Stimulated activated CD4-positive, alpha-beta T cell treated with anti-CD3 and anti-CD28 coated beads, Interleukin-1b, Interleukin-23, amount 100 ng/mL, for 4 hours (primary cell): ENCODE data around the gene WLS.
"Not testable (repeated sequence)": the region's sequence is repeated elsewhere in the genome, so short reads cannot be mapped to it uniquely, and the experiment has no call there.

Experiments
- DNase-seq, 2 donors: peaks; one replicate each; pipeline ENCODE4 v3.0.0-alpha.2; 2020; ENCODE audit warnings: low read depth in 2 of 2

Gene WLS

DNA sequence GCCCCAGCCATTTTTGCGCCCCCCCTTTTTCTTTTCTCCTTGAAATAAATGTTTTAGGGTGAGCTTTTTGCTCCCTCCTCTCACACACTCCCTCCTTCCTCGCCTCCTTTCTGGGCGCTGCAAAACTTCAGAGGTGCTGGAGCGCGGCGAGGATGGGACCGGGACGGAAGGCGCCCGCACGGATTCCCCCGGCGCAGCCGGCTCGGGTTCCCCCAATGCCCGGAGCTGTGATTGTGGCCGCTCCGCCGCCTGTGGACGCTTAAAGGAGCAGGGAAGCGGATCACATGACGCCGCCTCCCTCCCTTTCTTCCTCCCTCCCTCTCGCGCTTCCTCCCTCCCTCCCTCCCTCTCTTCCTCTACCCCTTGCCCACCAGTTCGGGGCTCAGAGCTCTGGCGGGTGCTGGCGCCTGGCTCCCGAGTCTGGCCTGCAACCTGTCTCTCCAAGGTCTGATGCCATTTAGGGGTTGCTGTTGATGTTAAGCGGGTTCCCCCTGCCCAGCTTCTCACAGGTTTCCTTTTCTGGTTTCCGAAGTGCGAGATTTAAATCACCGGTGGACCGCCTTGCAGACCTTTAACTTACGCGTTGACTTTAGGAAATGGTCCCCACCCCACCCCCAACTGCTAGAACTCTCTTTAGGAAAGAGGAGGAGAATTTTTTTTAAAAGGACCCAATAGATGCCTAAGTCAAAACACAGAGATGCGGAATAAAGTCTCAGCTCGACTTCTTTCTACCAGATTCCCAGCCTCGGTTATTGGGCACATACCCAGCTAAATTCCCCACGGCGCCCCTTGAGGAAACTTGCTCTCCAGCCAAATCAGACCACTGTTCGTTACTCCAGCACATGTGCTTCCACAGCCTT lies at the start of gene WLS:
Gene WLS, minus strand, starts transcription at position 235 of the 860 bp plus-strand sequence. Its CDS starts 224 bp downstream, at position 11.
- DNase-seq: no peak

DNA sequence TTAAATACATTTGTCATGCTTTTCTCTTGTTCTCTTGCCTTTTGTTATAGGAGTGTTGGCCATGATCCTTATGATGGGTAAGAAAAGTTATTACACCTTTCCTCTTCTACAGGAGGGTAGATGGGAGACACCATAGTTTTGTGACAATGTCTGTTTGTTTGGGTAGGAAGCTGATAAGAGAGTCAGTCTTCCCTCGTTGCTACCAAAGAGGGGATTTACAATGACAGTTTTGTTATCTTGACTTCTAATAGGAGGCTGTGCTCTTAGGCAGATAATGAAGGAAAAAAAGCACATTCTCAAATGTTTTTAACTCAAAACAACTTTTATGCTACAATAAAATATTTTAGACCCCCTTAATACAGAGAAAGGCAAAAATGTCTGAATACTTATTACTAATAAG lies 48.0 kb upstream of the WLS start:
- no peak for DNase-seq

DNA sequence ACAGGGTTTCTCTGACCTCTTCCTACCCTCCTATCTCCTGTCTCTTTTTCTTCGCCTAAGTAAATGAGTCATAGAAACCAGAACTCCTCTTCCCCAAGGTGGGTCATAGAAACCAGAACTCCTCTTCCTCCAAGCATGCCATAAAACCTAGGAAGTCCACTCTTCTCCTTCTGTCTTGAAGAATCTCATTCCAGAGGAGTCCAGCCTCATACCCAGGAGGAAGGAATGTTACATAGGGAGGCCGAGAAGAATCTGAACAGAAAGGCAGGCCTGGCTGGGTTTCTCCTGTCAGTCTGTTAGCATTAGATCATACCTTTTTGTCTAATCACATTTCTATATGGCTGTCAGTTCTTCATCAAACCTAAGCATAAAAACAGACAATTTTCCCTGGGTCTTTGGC lies 47.5 kb upstream of the WLS start:
- DNase-seq: no peak

DNA sequence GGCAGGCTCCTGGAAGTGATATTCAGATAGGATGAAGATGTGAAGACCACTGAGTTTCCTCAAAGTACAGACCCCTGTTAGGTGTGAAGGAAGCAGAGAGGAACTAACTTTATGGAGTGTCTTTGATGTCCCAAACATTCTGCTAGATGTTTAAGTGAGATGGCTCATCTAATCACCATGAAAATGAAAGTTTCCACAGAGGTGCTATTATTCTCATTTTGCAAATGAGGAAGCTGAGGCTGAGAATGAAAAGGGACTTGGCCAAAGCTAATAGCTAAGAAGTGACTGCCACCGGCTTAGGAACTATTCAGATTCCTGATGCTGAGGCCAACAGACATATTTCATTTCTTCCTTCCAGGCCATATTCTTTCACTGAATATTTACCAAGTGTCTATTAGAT lies 45.9 kb upstream of the WLS start:
- DNase-seq: no peak

DNA sequence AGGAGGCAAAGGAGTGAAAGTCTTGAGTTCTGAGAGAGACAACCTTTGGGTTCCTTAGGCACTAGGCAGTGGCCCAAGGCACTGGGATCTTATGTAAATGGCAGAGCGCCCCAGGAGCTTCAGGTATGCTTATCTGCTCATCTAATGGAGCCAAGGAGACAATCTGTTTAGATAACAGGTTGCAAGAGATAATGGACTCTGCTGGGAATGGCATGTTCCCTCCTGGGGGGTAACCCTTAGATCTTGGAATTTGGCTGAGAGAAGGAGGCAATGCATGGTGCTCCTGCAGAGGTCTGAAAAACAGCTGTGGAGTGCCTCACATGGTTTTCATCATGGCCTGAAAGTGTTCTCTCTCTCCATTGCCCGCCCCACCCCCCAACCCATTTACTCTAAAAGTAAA lies 44.1 kb upstream of the WLS start:
- no peak for DNase-seq

DNA sequence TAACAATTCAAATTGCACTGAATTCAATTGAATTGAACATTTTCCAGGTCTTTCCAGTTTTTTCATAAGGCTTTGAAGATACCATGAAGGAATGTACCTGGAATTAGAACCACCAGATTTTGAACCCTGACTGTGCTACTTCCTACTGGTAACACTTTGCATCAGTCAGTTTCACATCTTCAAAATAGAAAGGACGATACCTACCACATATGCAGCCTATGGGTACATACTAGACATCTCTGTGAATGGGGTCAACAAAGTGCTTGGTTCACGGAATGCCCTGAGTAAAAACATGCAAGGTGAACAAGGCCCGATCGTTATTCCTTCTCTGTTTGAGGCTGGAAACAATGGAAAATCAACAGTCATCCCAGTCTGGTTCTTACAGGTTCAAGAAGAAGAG lies 41.2 kb upstream of the WLS start:
- DNase-seq: no peak

DNA sequence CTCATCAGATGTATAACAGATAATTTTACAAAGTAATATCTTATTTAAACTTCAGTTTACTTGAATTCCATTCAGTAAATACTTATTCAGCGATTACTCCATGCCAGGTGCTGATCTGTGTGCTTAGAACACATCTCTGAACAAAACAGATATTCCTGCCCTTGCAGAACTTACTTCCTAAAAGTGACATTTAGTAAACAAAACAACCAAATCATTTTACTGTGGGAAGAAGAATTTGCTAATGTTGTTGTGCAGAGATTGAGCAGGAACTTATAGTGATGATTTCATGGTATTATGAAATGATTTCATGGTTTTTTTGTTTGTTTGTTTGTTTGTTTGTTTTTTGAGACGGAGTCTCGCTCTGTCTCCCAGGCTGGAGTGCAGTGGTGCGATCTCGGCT lies 39.3 kb upstream of the WLS start:
- no peak for DNase-seq

DNA sequence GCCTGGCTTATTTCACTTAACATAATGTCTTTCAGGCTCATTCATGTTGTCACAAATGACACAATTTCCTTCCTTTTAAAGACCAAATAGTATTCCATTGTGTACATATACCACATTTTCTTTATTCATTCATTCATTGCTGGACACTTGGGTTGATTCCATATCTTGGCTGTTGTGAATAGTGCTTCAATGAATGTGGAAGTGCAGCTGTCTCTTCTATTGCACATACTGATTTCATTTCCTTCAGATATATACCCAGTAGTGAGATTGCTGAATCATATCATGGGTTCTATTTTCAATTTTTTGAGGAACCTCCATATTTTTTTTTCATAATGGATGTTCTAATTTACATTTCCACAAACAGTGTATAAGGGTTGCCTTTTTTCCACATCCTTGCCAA lies 38.6 kb upstream of the WLS start:
- no peak for DNase-seq

DNA sequence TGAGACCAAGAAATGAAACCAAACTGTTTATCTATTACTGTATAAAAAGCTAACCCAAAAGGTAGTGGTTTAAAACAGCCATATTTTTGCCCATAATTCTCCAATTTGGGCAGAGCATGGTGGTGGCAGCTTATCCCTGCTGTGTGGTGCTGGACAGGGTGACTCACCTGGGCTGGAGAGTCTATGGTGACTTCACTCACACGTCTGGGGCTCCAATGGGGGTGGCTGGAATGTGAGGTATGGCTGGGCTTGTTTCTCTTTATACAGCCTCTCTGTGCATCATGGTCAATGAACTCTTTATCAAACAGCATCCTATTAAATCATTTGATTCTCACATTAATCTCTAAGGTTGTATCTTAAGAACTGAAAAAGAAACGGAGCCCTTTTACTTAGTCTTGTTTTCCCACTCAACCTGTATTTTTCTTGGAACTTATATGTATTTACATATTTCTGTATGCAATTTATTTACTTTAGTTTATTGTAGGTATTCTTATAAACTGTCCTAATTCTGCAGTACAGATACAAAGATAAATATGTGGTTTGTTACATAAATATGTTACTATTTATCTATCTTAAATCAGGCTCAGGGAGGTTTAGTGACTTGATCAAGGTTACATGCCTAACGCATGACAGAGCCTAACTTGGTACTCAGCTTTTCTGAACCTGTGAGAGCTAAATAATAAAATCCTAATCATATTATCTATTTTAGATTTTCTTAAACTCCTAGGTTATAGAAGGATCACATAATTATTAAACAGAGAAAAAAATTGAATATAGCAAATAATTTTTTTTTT lies 37.5 kb upstream of the WLS start:
- DNase-seq: no peak

DNA sequence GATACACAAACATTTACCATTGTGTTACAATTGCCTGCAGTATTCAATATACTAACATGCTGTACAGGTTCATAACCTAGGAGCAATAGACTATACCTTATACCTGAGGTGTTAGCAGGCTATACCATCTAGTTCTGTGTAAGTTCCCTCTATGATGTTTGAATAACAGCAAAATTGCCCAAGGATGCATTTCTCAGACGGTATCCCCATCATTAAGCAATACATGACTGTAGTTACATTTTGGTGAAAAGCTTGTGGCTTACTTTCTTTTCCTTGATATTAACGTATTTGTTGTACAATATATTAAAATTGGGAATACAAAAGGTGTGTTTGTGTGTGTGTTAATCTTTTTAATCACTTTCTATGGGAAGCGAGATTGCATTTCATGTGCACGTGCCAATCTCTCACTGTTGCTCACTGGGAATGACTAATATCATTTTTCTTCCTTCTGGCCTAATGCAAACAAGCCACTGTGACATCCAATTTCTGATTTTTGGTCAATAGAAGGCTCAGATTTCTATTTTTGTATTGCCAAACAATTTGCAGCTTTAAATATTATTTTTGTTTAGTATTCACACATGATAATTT lies 36.7 kb upstream of the WLS start:
- DNase-seq: no peak

DNA sequence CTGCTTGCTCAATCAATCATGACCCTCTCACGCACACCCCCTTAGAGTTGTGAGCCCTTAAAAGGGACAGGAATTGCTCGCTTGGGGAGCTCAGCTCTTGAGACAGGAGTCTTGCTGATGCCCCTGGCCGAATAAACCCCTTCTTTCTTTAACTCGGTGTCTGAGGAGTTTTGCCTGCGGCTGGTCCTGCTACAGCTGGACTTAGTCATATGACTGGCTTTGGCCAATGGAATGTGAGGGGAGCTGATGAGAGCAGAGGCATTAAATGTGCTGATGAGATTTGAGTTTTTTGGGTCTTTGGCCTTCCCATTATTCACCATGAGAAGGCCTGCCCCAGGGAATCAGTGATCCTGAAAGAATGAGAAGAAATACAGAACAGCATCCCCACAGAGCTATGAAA lies 24.5 kb upstream of the WLS start:
- DNase-seq: not testable (repeated sequence)

DNA sequence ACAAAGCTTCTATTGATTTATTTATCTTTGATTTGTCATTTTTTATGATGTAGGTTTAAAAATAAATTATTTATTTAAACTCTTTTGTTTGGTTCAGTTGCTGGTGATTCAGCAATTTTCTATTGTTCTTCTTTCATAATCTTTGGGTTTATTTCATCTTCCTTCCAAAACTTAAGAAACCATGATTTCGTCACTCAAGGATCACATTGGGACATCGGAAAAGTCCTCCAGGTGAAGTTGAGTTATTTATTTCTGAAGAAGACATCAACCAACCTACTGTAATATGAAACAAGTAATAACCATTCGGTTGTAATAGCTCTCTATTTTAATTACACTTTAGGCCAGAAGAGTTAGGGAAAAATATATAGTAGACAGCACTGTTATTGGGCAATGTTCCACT lies 23.0 kb upstream of the WLS start:
- DNase-seq: no peak

DNA sequence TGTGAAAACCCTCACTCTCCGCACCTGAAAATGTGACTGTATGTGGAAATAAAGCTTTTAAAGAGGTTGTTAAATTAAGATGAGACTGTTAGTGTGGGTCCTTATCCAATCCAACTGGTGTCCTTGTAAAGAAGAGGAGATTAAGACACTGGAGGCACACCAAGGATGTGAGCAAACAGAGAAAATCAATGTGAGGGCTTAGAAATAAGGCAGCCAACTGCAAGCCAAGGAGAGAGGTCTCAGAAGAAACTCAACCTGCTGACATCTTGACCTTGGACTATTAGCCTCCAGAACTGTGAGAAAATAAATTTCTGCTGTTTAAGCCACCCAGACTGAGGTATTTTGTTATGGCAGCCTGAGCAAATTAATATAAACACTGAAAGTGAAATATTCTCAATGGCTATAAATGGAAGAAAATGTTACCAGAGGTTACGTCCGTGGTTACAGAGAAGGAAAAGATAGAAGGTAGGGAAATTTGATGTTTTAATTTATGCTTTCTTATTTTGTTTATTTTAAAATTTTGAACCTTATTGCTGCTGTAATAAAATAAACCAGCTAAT lies 22.4 kb upstream of the WLS start:
- DNase-seq: no peak

DNA sequence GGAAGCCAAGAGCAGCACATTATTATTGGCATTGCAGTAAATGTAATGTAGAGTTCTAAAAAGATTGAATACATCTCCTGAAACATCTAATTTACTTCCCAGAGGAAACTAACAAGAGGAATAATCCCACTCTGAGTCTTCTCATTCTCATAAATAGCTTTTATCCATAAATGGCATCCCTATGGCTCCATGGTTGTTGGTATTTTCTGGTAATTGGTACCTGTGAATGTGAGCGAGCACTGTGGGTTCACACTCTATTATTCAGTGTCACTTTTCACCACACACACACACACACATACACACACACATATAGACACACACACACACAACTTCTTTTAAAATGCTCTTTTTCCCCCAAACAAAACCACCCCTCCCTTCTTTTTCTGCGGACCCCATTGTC lies 4.7 kb upstream of the WLS start:
- DNase-seq: no peak

DNA sequence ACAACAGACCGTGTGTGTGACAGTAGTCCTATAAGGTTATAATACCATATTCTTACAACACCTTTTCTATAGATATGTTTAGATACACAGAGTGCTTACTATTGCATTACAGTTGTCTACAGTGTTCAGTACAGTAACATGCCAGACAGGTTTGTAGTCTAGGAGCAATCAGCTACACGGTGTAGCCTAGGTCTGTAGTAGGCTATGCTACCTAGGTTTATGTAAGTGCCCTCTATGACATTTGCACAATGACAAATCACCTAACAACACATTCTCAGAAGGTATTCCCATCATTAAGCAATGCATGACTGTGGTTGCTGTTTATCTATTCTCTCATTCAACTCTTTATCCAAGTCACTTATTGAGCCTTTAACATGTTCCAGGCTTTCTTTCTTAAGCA lies 1.8 kb upstream of the WLS start:
- DNase-seq: no peak

DNA sequence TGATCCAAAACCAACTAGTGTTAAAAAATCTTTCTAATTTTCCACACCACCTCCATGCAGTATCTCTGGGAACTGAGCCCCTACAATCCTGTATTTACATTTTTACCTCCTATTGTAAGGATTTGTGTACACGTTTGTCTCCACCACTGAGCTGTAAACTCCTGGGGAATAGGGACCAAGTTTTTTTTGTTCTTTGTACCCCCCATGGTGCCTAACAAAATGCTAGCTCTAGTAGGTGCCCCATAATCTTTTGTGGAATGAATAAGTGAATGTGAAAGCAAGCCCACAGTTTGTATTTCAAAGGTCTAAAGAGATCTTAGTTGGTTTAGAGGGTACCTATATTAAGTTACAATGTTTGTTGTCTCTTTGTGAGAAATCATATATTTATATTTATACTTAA lies 879 bp upstream of the WLS start:
- no peak for DNase-seq

DNA sequence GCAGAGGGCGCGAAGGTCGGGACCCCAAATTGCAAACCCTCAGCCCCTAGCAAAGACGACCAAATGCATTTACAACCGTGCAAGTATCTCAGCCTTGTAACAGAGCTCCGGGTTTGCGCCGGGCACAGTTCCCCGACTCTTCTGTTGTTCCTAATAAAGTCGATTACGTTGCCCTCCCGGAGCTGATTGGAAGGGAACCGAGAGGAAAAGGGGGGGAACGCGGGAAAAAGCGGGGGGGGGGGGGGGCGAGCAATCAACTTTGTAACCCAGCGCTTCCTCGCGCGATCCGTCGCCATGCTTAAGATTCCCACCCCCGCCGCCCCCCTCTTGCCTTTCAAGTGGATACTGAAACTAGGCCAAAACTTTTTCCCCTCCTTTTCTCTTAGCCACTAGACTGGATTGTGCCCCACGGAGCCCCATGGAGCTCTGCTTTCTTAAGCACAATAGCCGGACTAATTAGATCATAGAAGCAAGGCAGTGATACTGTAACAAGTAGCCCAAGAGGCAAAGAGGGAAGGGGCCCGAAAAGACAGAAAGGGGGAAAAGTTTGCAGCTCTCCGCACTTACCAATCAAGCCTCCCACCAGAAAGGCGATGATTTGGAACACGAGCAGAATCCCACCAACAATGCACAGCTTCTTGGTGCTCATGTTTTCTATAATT lies 565 bp downstream of the WLS start:
- DNase-seq: no peak

DNA sequence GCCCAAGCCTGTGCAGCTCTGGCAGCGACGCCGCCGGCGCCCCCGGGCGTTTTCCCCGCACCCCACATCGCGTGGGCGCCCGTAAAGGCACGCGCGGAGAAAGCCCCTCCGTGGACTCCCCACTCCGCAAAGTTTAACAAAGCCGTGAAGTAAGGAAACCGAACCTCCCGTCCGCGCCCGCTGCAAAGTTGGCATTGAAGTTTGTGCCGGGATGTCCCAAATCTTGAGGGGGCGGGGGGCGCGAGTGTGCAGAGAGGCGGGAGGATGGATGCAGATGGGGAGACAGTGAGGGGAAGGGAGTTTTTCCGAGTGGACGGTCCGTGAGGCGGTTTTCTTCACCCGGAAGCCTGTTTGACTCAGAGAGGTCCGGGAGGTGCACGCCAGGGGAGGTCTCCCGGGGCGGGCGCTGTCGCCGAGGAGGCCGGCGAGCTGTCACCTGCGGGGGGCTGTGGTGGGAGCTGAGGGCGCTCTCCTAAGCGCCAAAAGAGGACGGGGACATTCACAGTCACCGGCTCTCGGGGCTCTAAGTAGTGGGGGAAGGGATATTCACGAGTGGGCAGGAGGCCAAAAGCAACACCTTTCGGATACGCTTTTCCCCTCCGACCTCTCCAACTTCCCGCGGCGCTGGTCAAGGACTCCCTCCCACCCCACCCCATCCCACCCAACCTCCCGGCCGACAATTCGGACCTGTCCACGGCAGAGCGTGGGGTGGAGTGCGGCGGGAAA lies 1.3 kb downstream of the WLS start:
- DNase-seq: no peak

DNA sequence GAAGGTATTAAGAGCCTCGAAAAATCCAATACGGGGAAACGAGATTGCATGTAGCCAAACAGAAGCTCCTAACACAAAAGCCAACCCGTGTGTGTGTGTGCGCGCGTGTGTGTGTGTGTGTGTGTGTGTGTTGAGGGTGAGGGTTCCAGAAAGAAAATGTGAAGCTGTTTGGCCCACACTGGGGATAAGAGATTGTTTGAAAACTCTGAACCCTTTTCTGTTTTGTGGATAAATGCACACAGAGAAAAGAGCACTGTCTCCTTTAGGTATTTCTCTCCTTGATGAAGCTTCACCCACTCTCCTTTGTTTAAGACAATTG lies 1.9 kb downstream of the WLS start:
- DNase-seq: no peak

DNA sequence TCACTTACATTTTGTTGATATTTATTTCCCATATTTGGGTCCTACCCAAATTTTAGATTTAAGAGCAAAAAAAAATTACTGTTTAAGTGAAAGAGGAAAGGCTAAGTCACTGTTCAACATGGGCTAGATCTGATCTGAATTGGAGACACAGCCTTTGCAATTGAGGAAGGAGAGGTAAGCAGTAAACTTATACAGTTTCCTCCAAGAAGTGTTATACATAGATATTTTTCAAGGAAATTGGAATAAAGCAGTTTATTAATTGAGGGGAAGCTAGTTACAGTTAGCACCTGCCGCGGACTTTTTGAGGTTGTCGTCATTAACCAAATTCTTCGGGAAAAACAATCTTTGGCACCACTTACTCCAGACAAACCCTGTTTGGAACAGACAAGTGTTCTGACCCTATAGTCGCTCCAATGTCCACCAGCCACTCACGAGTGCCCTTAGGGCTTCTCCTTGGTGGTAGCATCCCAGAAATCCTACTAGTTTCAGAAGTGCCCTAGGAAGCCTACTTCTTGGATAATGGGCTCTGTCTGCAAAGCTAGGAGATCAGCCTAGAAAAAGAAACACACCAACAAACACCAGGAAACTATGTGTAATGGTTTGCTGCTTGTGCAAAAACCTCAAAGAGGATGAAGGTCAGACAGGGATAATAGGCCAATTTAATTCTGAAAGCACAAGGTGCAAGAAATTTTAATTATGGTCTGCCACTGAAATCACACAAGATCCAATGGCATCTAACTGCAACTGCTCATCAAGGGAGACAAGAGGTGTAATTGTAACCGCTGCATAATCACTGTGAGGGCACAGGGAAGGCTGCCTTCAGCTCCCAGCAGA lies 2.5 kb downstream of the WLS start:
- DNase-seq: no peak

DNA sequence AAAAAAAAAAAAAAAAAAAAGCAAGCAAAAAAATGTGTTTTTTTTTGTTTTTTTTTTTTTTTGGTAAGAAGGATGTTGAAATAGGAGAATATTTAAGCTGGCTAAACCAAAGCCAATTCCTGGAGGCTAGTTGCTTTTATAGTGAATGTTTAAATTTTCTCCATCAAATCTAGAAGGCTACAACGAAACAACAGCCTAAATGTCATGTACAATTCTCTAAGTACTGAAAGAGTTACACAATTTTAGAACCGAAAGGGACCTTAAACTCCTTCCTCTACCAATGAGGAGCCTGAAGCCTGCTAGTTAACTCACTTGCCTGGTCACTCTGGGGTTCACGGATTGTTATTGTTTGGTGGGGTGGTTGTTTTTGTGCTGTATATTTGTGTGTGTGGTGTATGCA lies 3.5 kb downstream of the WLS start:
- DNase-seq: no peak
